Body of pancreas (tissue), 4 donors: ENCODE data around the gene MZT2A.
"Not testable (repeated sequence)": the region's sequence is repeated elsewhere in the genome, so short reads cannot be mapped to it uniquely, and the experiment has no call there.

Source experiments
- POLR2A ChIP-seq, 3 donors: fragments of 450-650 bp; IDR thresholded peaks; one replicate each; pipeline ENCODE4 v1.6.1; 2016; ENCODE audit warnings: antibody characterized with exemption in 3 of 3, mild to moderate bottlenecking in 2 of 3
- TF ChIP-seq, protein P1 (sequence below), 7 experiments: fragments of 450-650 bp in 4 of 7; fragments of 200-600 bp in 3 of 7; sonication (generic) in 3 of 7; IDR thresholded peaks; one replicate each; pipeline ENCODE4 v1.5.1; 2016 to 2019; ENCODE audit warnings: antibody characterized with exemption in 7 of 7

DNA sequence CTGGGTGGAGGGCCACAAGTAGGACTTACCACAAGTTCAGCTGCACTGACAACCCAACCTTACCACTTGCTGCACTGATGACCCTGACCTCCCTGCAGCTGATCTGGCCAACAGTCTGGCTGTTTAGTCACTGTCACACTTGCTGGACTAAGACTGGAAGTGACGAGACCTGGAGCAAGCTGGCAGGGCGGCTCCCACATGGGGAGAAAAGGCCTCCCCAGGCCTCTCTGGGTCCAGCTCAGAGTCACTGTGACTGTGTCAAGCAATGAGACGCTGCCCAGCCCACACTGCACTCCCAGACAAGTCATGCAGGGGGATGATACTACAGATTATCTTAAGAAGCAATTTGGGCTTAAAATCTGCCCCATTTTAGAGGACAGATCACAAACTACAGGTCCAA is 21.3 kb downstream of the MZT2A start:
- TF ChIP-seq, protein P1, sequence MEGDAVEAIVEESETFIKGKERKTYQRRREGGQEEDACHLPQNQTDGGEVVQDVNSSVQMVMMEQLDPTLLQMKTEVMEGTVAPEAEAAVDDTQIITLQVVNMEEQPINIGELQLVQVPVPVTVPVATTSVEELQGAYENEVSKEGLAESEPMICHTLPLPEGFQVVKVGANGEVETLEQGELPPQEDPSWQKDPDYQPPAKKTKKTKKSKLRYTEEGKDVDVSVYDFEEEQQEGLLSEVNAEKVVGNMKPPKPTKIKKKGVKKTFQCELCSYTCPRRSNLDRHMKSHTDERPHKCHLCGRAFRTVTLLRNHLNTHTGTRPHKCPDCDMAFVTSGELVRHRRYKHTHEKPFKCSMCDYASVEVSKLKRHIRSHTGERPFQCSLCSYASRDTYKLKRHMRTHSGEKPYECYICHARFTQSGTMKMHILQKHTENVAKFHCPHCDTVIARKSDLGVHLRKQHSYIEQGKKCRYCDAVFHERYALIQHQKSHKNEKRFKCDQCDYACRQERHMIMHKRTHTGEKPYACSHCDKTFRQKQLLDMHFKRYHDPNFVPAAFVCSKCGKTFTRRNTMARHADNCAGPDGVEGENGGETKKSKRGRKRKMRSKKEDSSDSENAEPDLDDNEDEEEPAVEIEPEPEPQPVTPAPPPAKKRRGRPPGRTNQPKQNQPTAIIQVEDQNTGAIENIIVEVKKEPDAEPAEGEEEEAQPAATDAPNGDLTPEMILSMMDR (IDR thresholded peaks at IDR 0.05), result not testable (repeated sequence)
- TF ChIP-seq POLR2A (IDR thresholded peaks at IDR 0.05), result not testable (repeated sequence)
